Myometrial cell (primary cell): Measurements from ENCODE around the gene APBA1. TPM values are rescaled to one million over a fixed set of nuclear protein-coding genes. Genes with fewer than 3 reads are reported as not detected.

Experiments
- total RNA-seq: library from RNA; depleted of rRNA; stranded (reverse); fragments of >200 nt; gene quantifications from 2 replicates; pipeline ENCODE4 v1.2.3, GENCODE V29; 2015

APBA1 gene
- 0.18 and 0.58 TPM in 2 replicates for total RNA-seq

GRCh38 chr9:69671879-69672595 is at the start of gene APBA1:
Gene APBA1, minus strand, starts transcription at chr9:69672371.

Other genes with a start within 250 kb of the APBA1 start
- 19.9 and 21.8 TPM in 2 replicates for gene PTAR1, start 87.6 kb upstream of the APBA1 start, total RNA-seq
- gene CFAP95, start 148.4 kb upstream of the APBA1 start, total RNA-seq = not detected in 2 replicates